ENCODE measurements around the gene RAB24. TPM values are rescaled to one million over a fixed set of nuclear protein-coding genes. Genes with fewer than 3 reads are reported as not detected.

Gene RAB24
- total RNA-seq, 1 donor from 2014 or later: 12.0 TPM

- no peak overlapping the region for H3K4me3 ChIP-seq (ENCODE audit: low read length in 3 of 3)
- H3K36me3 ChIP-seq (ENCODE audit: control insufficient read depth in 3 of 3, insufficient read depth in 3 of 3, low read length in 3 of 3): peaks cover 0 to 1% (median 0%) of the 10 kb centered on the region in 3 donors
- H3K27me3 ChIP-seq (ENCODE audit: control insufficient read depth in 3 of 3, insufficient read depth in 3 of 3, low read length in 3 of 3): no peaks in the 10 kb centered on the region
- H3K4me1 ChIP-seq (ENCODE audit: control insufficient read depth in 3 of 3, insufficient read depth in 3 of 3, low read length in 3 of 3): peaks cover 0 to 4% (median 0%) of the 10 kb centered on the region in 3 donors
- H3K9me3 ChIP-seq (ENCODE audit: control insufficient read depth in 3 of 3, low read length in 3 of 3): no peaks in the 10 kb centered on the region
- no peak overlapping the region for H3K9ac ChIP-seq (ENCODE audit: low read depth in 1 of 3, low read length in 3 of 3)
- no peak overlapping the region for H3K27ac ChIP-seq (ENCODE audit: low read depth, low read length)
Observed at GRCh38 chr5:177320879-177321278, 17.4 kb upstream of the RAB24 start.

- H3K9me3 ChIP-seq (ENCODE audit: control insufficient read depth in 3 of 3, low read length in 3 of 3): no peaks in the 10 kb centered on the region
- no peak overlapping the region for H3K9ac ChIP-seq (ENCODE audit: low read depth in 1 of 3, low read length in 3 of 3)
- peaks cover 0 to 1% (median 0%) of the 10 kb centered on the region in 3 donors for H3K36me3 ChIP-seq (ENCODE audit: control insufficient read depth in 3 of 3, insufficient read depth in 3 of 3, low read length in 3 of 3)
- H3K4me1 ChIP-seq (ENCODE audit: control insufficient read depth in 3 of 3, insufficient read depth in 3 of 3, low read length in 3 of 3): peaks cover 0 to 4% (median 0%) of the 10 kb centered on the region in 3 donors
- H3K27ac ChIP-seq (ENCODE audit: low read depth, low read length): no peak overlapping the region
- no peaks in the 10 kb centered on the region for H3K27me3 ChIP-seq (ENCODE audit: control insufficient read depth in 3 of 3, insufficient read depth in 3 of 3, low read length in 3 of 3)
- no peak overlapping the region for H3K4me3 ChIP-seq (ENCODE audit: low read length in 3 of 3)
Observed at GRCh38 chr5:177319913-177320588, 16.5 kb upstream of the RAB24 start.

- H3K36me3 ChIP-seq (ENCODE audit: control insufficient read depth in 3 of 3, insufficient read depth in 3 of 3, low read length in 3 of 3): no peaks in the 10 kb centered on the region
- H3K4me1 ChIP-seq (ENCODE audit: control insufficient read depth in 3 of 3, insufficient read depth in 3 of 3, low read length in 3 of 3): peaks cover under 1 to 4% (median under 1%) of the 10 kb centered on the region in 3 donors
- no peaks in the 10 kb centered on the region for H3K27me3 ChIP-seq (ENCODE audit: control insufficient read depth in 3 of 3, insufficient read depth in 3 of 3, low read length in 3 of 3)
- no peaks in the 10 kb centered on the region for H3K9me3 ChIP-seq (ENCODE audit: control insufficient read depth in 3 of 3, low read length in 3 of 3)
- no peak overlapping the region for H3K27ac ChIP-seq (ENCODE audit: low read depth, low read length)
- no peak overlapping the region for H3K4me3 ChIP-seq (ENCODE audit: low read length in 3 of 3)
- H3K9ac ChIP-seq (ENCODE audit: low read depth in 1 of 3, low read length in 3 of 3): no peak overlapping the region
Observed at GRCh38 chr5:177317959-177318377, 14.4 kb upstream of the RAB24 start.

GRCh38 chr5:177316005-177316404 lies 12.5 kb upstream of the RAB24 start:
- H3K9me3 ChIP-seq (ENCODE audit: control insufficient read depth in 3 of 3, low read length in 3 of 3): no peaks in the 10 kb centered on the region
- H3K4me1 ChIP-seq (ENCODE audit: control insufficient read depth in 3 of 3, insufficient read depth in 3 of 3, low read length in 3 of 3): peaks cover 11 to 19% (median 17%) of the 10 kb centered on the region in 3 donors
- H3K27me3 ChIP-seq (ENCODE audit: control insufficient read depth in 3 of 3, insufficient read depth in 3 of 3, low read length in 3 of 3): no peaks in the 10 kb centered on the region
- no peak overlapping the region for H3K9ac ChIP-seq (ENCODE audit: low read depth in 1 of 3, low read length in 3 of 3)
- no peak overlapping the region for H3K4me3 ChIP-seq (ENCODE audit: low read length in 3 of 3)
- H3K36me3 ChIP-seq (ENCODE audit: control insufficient read depth in 3 of 3, insufficient read depth in 3 of 3, low read length in 3 of 3): no peaks in the 10 kb centered on the region
- H3K27ac ChIP-seq (ENCODE audit: low read depth, low read length): no peak overlapping the region

- Histone ChIP-seq H3K27ac (ENCODE audit: low read depth, low read length) (no peak overlapping the region), H3K4me3 (ENCODE audit: low read length in 3 of 3) (no peak overlapping the region), H3K9me3 (ENCODE audit: control insufficient read depth in 3 of 3, low read length in 3 of 3) (no peaks in the 10 kb centered on the region), H3K27me3 (ENCODE audit: control insufficient read depth in 3 of 3, insufficient read depth in 3 of 3, low read length in 3 of 3) (no peaks in the 10 kb centered on the region), H3K4me1 (ENCODE audit: control insufficient read depth in 3 of 3, insufficient read depth in 3 of 3, low read length in 3 of 3) (peaks cover 15 to 23% (median 18%) of the 10 kb centered on the region in 3 donors), H3K36me3 (ENCODE audit: control insufficient read depth in 3 of 3, insufficient read depth in 3 of 3, low read length in 3 of 3) (no peaks in the 10 kb centered on the region), H3K9ac (ENCODE audit: low read depth in 1 of 3, low read length in 3 of 3) (no peak overlapping the region)
Observed at GRCh38 chr5:177315411-177315810, 11.9 kb upstream of the RAB24 start.

- H3K36me3 ChIP-seq (ENCODE audit: control insufficient read depth in 3 of 3, insufficient read depth in 3 of 3, low read length in 3 of 3): no peaks in the 10 kb centered on the region
- H3K4me1 ChIP-seq (ENCODE audit: control insufficient read depth in 3 of 3, insufficient read depth in 3 of 3, low read length in 3 of 3): peaks cover 15 to 30% (median 20%) of the 10 kb centered on the region in 3 donors
- H3K27me3 ChIP-seq (ENCODE audit: control insufficient read depth in 3 of 3, insufficient read depth in 3 of 3, low read length in 3 of 3): no peaks in the 10 kb centered on the region
Observed at GRCh38 chr5:177314376-177315342, 11.1 kb upstream of the RAB24 start.

GRCh38 chr5:177313561-177314259 lies 10.2 kb upstream of the RAB24 start:
- H3K27ac ChIP-seq (ENCODE audit: low read depth, low read length): no peak overlapping the region
- no peaks in the 10 kb centered on the region for H3K36me3 ChIP-seq (ENCODE audit: control insufficient read depth in 3 of 3, insufficient read depth in 3 of 3, low read length in 3 of 3)
- H3K9me3 ChIP-seq (ENCODE audit: control insufficient read depth in 3 of 3, low read length in 3 of 3): no peaks in the 10 kb centered on the region
- no peaks in the 10 kb centered on the region for H3K27me3 ChIP-seq (ENCODE audit: control insufficient read depth in 3 of 3, insufficient read depth in 3 of 3, low read length in 3 of 3)
- no peak overlapping the region for H3K4me3 ChIP-seq (ENCODE audit: low read length in 3 of 3)
- peaks cover 20 to 40% (median 27%) of the 10 kb centered on the region in 3 donors for H3K4me1 ChIP-seq (ENCODE audit: control insufficient read depth in 3 of 3, insufficient read depth in 3 of 3, low read length in 3 of 3)
- no peak overlapping the region for H3K9ac ChIP-seq (ENCODE audit: low read depth in 1 of 3, low read length in 3 of 3)

More at GRCh38 chr5:177314376-177315342, 11.1 kb upstream of the RAB24 start:
- no peak overlapping the region for H3K27ac ChIP-seq (ENCODE audit: low read depth, low read length)
- no peak overlapping the region for H3K9ac ChIP-seq (ENCODE audit: low read depth in 1 of 3, low read length in 3 of 3)
- H3K4me3 ChIP-seq (ENCODE audit: low read length in 3 of 3): no peak overlapping the region
- H3K9me3 ChIP-seq (ENCODE audit: control insufficient read depth in 3 of 3, low read length in 3 of 3): no peaks in the 10 kb centered on the region

GRCh38 chr5:177312649-177313181 lies 9.2 kb upstream of the RAB24 start:
- Histone ChIP-seq H3K36me3 (ENCODE audit: control insufficient read depth in 3 of 3, insufficient read depth in 3 of 3, low read length in 3 of 3) (no peaks in the 10 kb centered on the region), H3K9me3 (ENCODE audit: control insufficient read depth in 3 of 3, low read length in 3 of 3) (no peaks in the 10 kb centered on the region), H3K4me3 (ENCODE audit: low read length in 3 of 3) (peak overlapping the region; percentile 23 to 43 (median 29)), H3K4me1 (ENCODE audit: control insufficient read depth in 3 of 3, insufficient read depth in 3 of 3, low read length in 3 of 3) (peaks cover 20 to 41% (median 27%) of the 10 kb centered on the region in 3 donors), H3K9ac (ENCODE audit: low read depth in 1 of 3, low read length in 3 of 3) (no peak overlapping the region), H3K27ac (ENCODE audit: low read depth, low read length) (no peak overlapping the region), H3K27me3 (ENCODE audit: control insufficient read depth in 3 of 3, insufficient read depth in 3 of 3, low read length in 3 of 3) (no peaks in the 10 kb centered on the region)
